Neutrophil (primary cell): ENCODE results near the gene HOXC4.

Source experiments
- H3K27ac ChIP-seq: fragments of 200-600 bp; sonication (generic); 2 replicates; pipeline ENCODE4 v1.5.1; 2016; ENCODE audit warnings: mild to moderate bottlenecking, moderate library complexity
- H3K27me3 ChIP-seq: fragments of 200-600 bp; sonication (generic); 2 replicates; pipeline ENCODE4 v1.6.0; 2016; ENCODE audit warnings: mild to moderate bottlenecking
- H3K36me3 ChIP-seq: fragments of 200-600 bp; sonication (generic); 2 replicates; pipeline ENCODE4 v1.5.1; 2017
- H3K4me1 ChIP-seq, 2 experiments: fragments of 200-600 bp in 1 of 2; sonication (generic) in 1 of 2; 1 replicate in 1 of 2; 2 replicates in 1 of 2; pipeline versions ENCODE4 v1.5.1 to v1.6.1; 2013 to 2016; ENCODE audit warnings: low read depth in 1 of 2, low read length in 1 of 2, mild to moderate bottlenecking in 1 of 2, moderate library complexity in 1 of 2; ENCODE audit not compliant: control insufficient read depth in 1 of 2, insufficient read depth in 1 of 2
- H3K4me3 ChIP-seq, 2 experiments: fragments of 200-600 bp in 1 of 2; sonication (generic) in 1 of 2; 1 replicate in 1 of 2; 2 replicates in 1 of 2; pipeline ENCODE4 v1.5.1; 2013 to 2016; ENCODE audit warnings: low read depth in 1 of 2, low read length in 1 of 2, mild to moderate bottlenecking in 1 of 2, moderate library complexity in 1 of 2
- H3K9me3 ChIP-seq: fragments of 200-600 bp; sonication (generic); 2 replicates; pipeline ENCODE4 v1.5.1; 2016
- TF ChIP-seq, protein P1 (sequence below): fragments of 200-600 bp; sonication (generic); IDR thresholded peaks from 2 replicates; pipeline ENCODE4 v1.5.1; 2016; ENCODE audit warnings: antibody characterized with exemption

The HOXC4 gene

DNA sequence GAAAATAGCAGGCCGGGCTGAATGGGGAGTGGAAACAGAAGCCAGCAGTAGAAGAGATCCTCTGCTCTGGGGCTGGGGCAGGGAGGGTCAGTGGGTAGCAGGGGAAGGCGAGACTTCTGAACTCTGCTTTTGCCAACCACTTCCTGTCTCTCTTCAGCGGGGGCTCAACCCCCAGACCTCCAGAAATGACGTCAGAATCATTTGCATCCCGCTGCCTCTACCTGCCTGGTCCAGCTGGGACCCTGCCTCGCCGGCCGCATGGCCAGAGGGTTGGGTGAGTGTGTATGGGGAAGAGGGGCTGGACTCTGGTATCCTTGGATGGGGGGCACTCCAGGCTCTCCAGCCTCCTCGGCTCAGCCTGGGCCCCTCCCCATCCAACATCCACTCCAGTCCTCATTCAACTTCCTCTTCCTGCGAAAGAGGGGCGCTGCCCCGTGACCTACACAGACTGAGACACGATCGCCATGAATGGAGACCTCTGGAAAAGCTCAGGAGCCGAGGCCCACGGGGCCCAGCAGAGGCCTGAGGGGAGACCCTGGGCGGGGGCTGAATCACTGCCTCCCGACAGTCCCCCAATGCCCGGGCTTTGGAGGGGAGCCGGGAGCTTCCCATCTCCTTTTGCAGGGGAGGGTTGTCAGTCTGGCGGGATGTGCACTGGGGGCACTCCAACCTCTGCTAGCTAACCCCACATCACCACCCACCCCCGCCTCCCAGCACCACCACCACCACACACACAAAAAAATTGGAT is 458 bp upstream of the HOXC4 start:
- H3K27ac ChIP-seq: no peak overlapping the region
- H3K36me3 ChIP-seq: no peaks in the 10 kb centered on the region
- H3K9me3 ChIP-seq: no peaks in the 10 kb centered on the region
- H3K27me3 ChIP-seq: peaks cover 100% of the 10 kb centered on the region
- no peaks in the 10 kb centered on the region for H3K4me1 ChIP-seq
- no peak overlapping the region for H3K4me3 ChIP-seq
- TF ChIP-seq, protein P1, sequence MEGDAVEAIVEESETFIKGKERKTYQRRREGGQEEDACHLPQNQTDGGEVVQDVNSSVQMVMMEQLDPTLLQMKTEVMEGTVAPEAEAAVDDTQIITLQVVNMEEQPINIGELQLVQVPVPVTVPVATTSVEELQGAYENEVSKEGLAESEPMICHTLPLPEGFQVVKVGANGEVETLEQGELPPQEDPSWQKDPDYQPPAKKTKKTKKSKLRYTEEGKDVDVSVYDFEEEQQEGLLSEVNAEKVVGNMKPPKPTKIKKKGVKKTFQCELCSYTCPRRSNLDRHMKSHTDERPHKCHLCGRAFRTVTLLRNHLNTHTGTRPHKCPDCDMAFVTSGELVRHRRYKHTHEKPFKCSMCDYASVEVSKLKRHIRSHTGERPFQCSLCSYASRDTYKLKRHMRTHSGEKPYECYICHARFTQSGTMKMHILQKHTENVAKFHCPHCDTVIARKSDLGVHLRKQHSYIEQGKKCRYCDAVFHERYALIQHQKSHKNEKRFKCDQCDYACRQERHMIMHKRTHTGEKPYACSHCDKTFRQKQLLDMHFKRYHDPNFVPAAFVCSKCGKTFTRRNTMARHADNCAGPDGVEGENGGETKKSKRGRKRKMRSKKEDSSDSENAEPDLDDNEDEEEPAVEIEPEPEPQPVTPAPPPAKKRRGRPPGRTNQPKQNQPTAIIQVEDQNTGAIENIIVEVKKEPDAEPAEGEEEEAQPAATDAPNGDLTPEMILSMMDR: no peak

DNA sequence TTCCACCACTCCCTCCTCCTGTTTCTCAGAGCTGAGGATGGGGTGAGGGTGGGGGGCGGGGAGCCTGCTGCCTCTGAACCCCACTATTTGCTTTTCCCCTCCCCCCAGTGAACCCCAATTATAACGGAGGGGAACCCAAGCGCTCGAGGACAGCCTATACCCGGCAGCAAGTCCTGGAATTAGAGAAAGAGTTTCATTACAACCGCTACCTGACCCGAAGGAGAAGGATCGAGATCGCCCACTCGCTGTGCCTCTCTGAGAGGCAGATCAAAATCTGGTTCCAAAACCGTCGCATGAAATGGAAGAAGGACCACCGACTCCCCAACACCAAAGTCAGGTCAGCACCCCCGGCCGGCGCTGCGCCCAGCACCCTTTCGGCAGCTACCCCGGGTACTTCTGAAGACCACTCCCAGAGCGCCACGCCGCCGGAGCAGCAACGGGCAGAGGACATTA is 1.1 kb downstream of the HOXC4 start:
- Histone ChIP-seq H3K27me3 (peaks cover 100% of the 10 kb centered on the region), H3K9me3 (no peaks in the 10 kb centered on the region), H3K27ac (no peak overlapping the region), H3K4me1 (no peaks in the 10 kb centered on the region), H3K36me3 (no peaks in the 10 kb centered on the region), H3K4me3 (no peak overlapping the region)
- TF ChIP-seq, protein P1: no peak

DNA sequence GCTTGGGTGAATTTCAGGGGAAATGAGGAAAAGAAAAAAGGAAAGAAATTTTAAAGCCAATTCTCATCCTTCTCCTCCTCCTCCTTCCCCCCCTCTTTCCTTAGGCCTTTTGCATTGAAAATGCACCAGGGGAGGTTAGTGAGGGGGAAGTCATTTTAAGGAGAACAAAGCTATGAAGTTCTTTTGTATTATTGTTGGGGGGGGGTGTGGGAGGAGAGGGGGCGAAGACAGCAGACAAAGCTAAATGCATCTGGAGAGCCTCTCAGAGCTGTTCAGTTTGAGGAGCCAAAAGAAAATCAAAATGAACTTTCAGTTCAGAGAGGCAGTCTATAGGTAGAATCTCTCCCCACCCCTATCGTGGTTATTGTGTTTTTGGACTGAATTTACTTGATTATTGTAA is 1.9 kb downstream of the HOXC4 start:
- Histone ChIP-seq H3K27ac (no peak overlapping the region), H3K27me3 (peaks cover 100% of the 10 kb centered on the region), H3K4me3 (no peak overlapping the region), H3K36me3 (no peaks in the 10 kb centered on the region), H3K9me3 (no peaks in the 10 kb centered on the region), H3K4me1 (no peaks in the 10 kb centered on the region)
- TF ChIP-seq, protein P1: no peak

DNA sequence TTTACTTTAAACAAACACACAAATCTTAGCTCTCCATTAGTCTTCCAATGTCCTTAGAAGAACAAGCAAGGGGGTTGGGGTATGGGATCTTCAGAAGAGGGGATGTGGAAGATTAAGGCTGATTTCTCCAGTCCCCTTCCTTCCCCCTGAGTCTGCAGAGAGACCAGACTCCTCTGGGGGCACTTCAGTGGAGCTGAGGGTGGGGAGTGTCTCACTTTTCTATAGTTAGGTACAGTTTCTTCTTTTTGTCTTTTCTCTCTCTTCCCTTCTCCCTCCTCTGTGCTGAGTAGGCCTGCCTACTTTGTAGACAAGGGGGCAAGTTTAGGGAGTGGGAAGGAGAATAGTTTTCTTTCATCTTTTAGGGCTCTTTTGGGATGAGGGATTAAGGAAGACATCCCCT is 2.5 kb downstream of the HOXC4 start:
- TF ChIP-seq, protein P1: no peak

DNA sequence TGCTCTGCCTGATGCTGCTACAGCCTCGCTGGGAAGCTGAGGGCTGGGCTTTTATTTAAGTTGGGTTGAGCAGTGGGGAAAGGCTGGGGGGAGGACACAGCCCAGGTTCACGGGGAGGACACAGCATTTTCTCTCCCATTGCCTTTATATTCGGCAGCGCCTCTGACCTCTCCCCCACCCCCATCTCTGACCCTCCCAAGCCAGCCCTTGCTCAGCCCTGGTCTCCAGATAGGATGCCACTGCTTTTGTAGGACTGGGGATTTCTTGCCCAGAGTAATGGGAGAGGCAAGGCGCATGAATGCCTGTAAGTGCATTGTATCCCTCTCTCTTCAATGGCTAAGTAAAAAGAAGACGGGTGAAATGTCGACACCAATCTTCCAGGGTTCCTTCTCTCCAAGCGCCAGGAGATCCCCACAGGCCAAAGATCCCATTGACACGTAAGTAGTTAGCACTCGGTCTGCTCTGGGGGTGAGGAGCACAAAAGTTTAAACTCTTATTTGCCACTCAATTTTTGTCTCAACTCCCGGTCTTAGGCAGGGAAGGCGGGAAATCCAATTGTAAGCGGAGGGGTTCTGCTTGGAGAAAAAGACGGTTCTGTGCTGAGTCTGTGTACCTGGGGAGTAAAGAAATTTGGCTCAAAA is 4.6 kb downstream of the HOXC4 start:
- Histone ChIP-seq H3K4me1 (no peaks in the 10 kb centered on the region), H3K9me3 (no peaks in the 10 kb centered on the region), H3K27ac (no peak overlapping the region), H3K27me3 (peaks cover 100% of the 10 kb centered on the region), H3K36me3 (no peaks in the 10 kb centered on the region), H3K4me3 (no peak overlapping the region)
- TF ChIP-seq, protein P1: no peak

More for the DNA sequence above, 2.5 kb downstream of the HOXC4 start:
- H3K9me3 ChIP-seq: no peaks in the 10 kb centered on the region
- H3K4me1 ChIP-seq: no peaks in the 10 kb centered on the region
- no peak overlapping the region for H3K4me3 ChIP-seq
- H3K27me3 ChIP-seq: peaks cover 100% of the 10 kb centered on the region
- H3K36me3 ChIP-seq: no peaks in the 10 kb centered on the region
- H3K27ac ChIP-seq: no peak overlapping the region
